ENCODE measurements around the gene GNG7.

DNA sequence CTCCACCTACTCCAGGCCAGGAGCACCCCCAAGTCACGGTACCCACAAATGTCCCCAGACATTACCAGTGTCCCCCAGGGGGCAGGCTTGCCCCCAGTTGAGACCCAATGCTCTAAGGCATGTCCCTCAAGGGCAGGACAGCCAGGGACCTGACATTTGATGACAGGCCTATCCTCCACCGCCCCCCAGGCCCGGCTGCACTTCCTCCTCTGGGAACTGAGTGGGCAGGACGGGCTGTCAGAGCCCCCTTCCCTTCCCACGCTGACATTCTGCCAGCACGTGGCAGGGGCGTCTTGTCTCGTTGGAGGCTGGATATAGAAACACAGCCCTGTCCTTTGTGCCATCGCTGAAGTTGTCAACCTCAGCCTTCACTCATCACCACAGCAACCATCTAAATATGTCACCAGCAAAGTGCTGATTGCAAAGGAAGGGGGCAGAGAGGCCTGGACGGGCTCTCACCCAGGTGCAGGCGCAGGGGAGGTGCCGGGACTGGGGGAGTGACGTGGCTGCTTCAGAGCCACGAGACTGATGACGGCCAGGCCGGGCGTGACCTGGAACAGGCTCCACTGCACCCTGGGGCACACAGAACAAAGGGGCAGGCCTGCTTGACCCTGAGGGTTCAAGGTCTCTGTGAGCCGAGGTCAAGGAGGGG lies 38.4 kb downstream of the GNG7 start:
- no peak for TF ChIP-seq ZC3H10 (CRISPR knock-in tag; IDR thresholded peaks at IDR 0.05)
- no peak for TF ChIP-seq ESRRG (CRISPR knock-in tag; IDR thresholded peaks at IDR 0.05)
- TF ChIP-seq, protein P1, sequence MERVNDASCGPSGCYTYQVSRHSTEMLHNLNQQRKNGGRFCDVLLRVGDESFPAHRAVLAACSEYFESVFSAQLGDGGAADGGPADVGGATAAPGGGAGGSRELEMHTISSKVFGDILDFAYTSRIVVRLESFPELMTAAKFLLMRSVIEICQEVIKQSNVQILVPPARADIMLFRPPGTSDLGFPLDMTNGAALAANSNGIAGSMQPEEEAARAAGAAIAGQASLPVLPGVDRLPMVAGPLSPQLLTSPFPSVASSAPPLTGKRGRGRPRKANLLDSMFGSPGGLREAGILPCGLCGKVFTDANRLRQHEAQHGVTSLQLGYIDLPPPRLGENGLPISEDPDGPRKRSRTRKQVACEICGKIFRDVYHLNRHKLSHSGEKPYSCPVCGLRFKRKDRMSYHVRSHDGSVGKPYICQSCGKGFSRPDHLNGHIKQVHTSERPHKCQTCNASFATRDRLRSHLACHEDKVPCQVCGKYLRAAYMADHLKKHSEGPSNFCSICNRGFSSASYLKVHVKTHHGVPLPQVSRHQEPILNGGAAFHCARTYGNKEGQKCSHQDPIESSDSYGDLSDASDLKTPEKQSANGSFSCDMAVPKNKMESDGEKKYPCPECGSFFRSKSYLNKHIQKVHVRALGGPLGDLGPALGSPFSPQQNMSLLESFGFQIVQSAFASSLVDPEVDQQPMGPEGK (CRISPR knock-in tag; IDR thresholded peaks at IDR 0.05; ENCODE audit: borderline replicate concordance): no peak
- no peak for TF ChIP-seq ISL1 (CRISPR knock-in tag; IDR thresholded peaks at IDR 0.05)
